Adipocyte (in vitro differentiated cells): Measurements from ENCODE around the gene ZBP1.

Source experiments
- DNase-seq: peaks from one replicate; pipeline ENCODE4 v3.0.0-alpha.2; 2015; ENCODE audit warnings: low read depth
- H3K27me3 ChIP-seq: replicated peaks from 2 replicates; pipeline ENCODE4 v1.7.0; 2013; ENCODE audit warnings: mild to moderate bottlenecking, low read length, moderate library complexity; ENCODE audit not compliant: control insufficient read depth, insufficient read depth
- H3K36me3 ChIP-seq: 2 replicates; pipeline ENCODE4 v1.7.0; 2013; ENCODE audit warnings: low read length, mild to moderate bottlenecking, moderate library complexity; ENCODE audit not compliant: control insufficient read depth, insufficient read depth, severe bottlenecking
- H3K4me1 ChIP-seq: 2 replicates; pipeline ENCODE4 v1.7.0; 2013; ENCODE audit warnings: mild to moderate bottlenecking, low read length, moderate library complexity; ENCODE audit not compliant: control insufficient read depth, insufficient read depth
- H3K4me3 ChIP-seq: 2 replicates; pipeline ENCODE4 v1.7.0; 2013; ENCODE audit warnings: mild to moderate bottlenecking, low read length, moderate library complexity
- H3K9ac ChIP-seq: 2 replicates; pipeline ENCODE4 v1.7.0; 2013; ENCODE audit warnings: mild to moderate bottlenecking, low read length, moderate library complexity
- H3K9me3 ChIP-seq: 2 replicates; pipeline ENCODE4 v1.7.0; 2013; ENCODE audit warnings: mild to moderate bottlenecking, low read length, moderate library complexity; ENCODE audit not compliant: control insufficient read depth

Gene ZBP1

DNA sequence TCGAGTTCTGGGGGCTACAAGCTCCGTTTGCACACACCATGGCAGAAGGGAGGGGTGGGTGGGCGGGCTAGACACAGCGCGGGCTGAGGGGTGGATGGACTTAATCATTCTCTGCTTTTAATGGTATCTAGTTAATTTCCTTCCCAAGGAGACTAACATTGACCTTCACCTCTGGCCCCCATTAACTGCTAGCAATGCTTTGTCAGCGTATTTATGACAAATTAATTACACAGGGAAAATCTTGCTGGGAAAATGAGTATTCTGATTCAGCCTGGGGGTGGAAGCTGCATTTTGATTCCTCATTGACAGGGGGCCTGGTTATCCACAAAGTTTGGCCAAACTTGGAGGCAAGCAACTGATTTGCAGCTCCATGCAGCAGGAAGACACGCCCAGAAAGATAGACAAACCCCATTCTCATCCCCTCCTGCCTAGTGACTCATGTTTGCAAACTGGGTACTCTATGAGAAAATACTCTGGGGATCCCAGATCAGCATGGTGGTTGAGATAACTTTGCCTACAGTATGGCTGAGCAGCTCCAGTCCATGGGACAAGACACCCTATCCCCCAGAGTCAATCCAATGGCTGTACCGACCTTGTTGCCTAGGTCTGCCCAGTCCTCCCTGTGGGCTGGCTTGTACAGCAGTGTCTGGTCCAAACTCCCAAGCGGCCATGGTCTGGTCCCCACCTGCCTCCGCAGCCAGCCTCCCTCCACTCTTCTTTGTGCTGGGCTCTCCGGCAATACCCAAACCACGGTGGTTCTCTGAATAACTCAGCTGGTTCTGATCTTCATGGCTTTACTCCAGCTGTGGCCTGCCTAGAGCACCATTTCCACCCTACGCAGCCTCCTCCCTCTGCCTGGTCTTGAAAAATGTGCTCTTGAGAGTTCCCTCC, 19.7 kb downstream of the ZBP1 start:
- no peak overlapping the region for H3K9ac ChIP-seq
- H3K36me3 ChIP-seq = no peaks in the 10 kb centered on the region
- peaks cover 33% of the 10 kb centered on the region for H3K27me3 ChIP-seq
- no peak overlapping the region for H3K4me3 ChIP-seq
- no peaks in the 10 kb centered on the region for H3K9me3 ChIP-seq
- no peak for DNase-seq
- no peaks in the 10 kb centered on the region for H3K4me1 ChIP-seq

- DNase-seq = no peak
- peaks cover 32% of the 10 kb centered on the region for H3K27me3 ChIP-seq
- no peaks in the 10 kb centered on the region for H3K36me3 ChIP-seq
These were observed 21.7 kb downstream of the ZBP1 start for GRCh38 chr20:57598491-57598890.

GRCh38 chr20:57598060-57598459, 22.2 kb downstream of the ZBP1 start:
- Histone ChIP-seq H3K36me3 (no peaks in the 10 kb centered on the region), H3K4me1 (no peaks in the 10 kb centered on the region), H3K9ac (no peak overlapping the region), H3K9me3 (no peaks in the 10 kb centered on the region), H3K27me3 (peaks cover 32% of the 10 kb centered on the region), H3K4me3 (no peak overlapping the region)
- no peak for DNase-seq

More at GRCh38 chr20:57598491-57598890, 21.7 kb downstream of the ZBP1 start:
- no peak overlapping the region for H3K4me3 ChIP-seq
- H3K9ac ChIP-seq = no peak overlapping the region
- H3K4me1 ChIP-seq = no peaks in the 10 kb centered on the region
- H3K9me3 ChIP-seq = no peaks in the 10 kb centered on the region

DNA sequence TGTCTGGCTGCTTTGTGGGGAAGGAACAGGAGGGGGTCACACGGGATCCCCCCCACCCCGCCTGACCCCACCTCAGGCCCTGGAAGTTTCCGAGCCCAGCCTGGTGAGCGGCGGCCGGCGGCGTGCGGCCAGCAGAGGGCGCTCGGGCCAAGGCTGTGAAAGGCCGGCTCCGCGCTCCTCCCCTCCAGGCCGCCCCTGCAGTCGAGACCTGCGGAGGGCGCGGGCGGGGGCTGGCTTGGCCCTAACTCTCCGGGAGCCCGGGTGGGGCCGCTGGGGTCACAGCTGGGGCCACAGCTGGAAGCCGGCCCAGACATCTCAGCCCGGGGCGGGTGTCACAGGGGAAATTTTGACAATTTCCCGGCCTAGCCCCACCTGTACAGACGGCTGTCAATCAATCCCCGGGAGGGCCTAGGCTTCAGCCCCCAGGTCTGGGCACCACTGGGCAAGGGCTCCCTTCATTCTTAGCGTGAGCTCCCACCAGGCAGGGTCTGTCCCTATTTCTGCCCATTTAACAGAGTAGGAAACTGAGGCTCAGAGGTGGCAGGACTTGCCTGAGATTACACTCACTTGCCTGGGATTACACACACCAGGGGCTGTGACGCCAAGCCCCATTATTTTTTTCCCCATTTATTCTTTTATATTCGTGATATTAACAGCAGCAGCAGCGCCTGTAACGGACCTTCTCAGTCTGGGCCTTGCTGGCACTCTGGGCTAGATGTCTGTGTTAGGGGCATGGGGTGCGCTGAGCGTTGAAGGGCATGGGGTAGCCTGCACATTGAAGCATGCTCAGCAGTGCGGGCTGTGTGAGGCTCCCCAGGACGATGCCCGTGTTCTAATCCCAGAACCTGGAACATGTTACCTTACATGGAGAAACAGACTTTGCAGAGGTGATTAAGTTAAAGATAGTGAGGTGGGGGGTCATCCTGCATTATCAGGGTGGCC, 23.0 kb downstream of the ZBP1 start:
- peak; percentile 80 for DNase-seq
- Histone ChIP-seq H3K27me3 (peaks cover 38% of the 10 kb centered on the region), H3K9me3 (no peaks in the 10 kb centered on the region), H3K4me1 (no peaks in the 10 kb centered on the region), H3K36me3 (no peaks in the 10 kb centered on the region), H3K4me3 (no peak overlapping the region), H3K9ac (no peak overlapping the region)

GRCh38 chr20:57596358-57596757, 23.9 kb downstream of the ZBP1 start:
- Histone ChIP-seq H3K4me3 (no peak overlapping the region), H3K36me3 (no peaks in the 10 kb centered on the region), H3K27me3 (peaks cover 42% of the 10 kb centered on the region), H3K4me1 (no peaks in the 10 kb centered on the region), H3K9me3 (no peaks in the 10 kb centered on the region), H3K9ac (no peak overlapping the region)
- DNase-seq = no peak

- DNase-seq = no peak
- Histone ChIP-seq H3K36me3 (no peaks in the 10 kb centered on the region), H3K27me3 (peaks cover 48% of the 10 kb centered on the region), H3K4me3 (no peak overlapping the region), H3K9ac (no peak overlapping the region), H3K9me3 (no peaks in the 10 kb centered on the region), H3K4me1 (no peaks in the 10 kb centered on the region)
These were observed 24.9 kb downstream of the ZBP1 start for GRCh38 chr20:57595041-57596030.

GRCh38 chr20:57594092-57594951, 25.9 kb downstream of the ZBP1 start:
- Histone ChIP-seq H3K36me3 (no peaks in the 10 kb centered on the region), H3K4me1 (no peaks in the 10 kb centered on the region), H3K27me3 (peaks cover 53% of the 10 kb centered on the region), H3K4me3 (no peak overlapping the region), H3K9me3 (no peaks in the 10 kb centered on the region), H3K9ac (no peak overlapping the region)
- DNase-seq = peak; percentile 70

DNA sequence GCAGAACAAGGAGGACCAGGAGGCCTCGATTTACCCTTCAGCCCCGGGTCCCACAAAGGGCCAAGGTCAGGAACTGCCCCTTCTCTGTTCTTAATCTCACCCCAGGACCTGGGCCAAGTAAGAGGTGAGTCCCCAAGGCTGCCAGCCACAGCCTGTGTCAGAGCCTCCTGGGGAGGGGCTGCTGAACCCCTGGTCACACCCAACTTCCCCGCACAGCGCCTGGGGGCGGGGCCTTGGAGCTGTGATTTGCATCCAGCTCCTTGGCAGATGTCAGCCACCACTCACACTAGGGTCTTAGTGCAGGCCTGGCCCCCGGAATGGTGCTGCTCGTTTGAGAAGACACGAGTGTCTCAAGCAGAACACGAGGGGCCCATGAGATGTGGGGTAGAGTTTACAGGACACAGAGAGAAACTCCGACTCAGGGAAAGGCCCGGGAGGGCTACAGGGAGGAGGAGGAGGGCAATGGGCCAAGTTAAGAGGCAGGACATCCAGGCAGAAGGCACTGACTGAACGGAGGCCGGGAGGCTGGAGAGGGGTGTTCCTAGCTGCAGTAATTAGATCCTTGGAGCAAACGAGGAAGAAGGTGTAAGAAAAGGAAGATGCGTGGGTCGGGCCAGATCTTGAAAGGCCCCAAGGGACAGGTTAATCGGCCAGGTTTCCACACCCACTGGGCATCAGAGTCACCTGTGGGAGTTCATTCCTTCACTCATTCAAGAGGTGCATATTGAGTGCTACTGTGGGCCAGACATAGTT, 26.9 kb downstream of the ZBP1 start:
- H3K27me3 ChIP-seq = peaks cover 48% of the 10 kb centered on the region
- no peaks in the 10 kb centered on the region for H3K9me3 ChIP-seq
- H3K36me3 ChIP-seq = no peaks in the 10 kb centered on the region
- H3K9ac ChIP-seq = no peak overlapping the region
- DNase-seq = no peak
- H3K4me3 ChIP-seq = no peak overlapping the region
- H3K4me1 ChIP-seq = no peaks in the 10 kb centered on the region

DNA sequence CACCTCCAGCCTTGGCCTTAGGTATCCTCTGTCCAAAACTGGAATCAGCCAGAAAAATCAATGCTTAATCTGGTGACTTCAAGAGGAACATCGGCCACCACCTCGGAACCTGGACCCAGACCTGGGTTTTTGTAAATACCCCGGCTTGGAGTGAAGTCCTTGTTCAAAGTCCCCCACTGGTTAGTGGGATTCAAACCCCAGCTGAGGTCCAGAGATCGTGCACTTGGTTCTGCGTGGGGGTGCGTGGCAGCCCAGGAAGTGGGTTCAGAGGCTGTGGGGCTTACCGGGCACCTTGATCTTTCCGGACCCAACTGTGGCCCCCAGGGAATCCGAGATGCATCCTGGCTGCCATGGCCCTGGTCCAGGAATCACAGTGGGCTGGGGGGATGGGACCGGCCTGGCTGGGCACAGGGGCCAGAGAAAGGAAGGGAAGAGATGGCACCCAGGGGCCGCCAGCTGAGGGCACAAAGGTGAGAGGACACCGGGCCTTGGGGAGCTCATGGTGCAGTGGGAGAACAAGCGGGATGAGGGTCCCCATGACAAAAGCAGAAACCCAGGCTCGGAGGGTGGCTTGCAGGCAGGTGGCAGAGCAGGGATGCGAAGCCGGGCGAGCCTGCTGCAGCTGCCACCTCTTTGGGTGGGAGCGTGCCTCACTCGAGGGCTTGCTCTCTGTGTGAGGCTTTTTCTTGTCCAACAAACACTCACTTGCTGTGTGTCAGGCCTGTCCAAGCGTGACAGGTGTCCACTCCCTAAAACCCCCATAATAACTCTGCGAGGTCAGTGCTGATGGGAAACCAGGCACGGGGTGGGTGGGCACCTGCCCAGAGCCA, 27.7 kb downstream of the ZBP1 start:
- DNase-seq = no peak
- no peaks in the 10 kb centered on the region for H3K4me1 ChIP-seq

More for the DNA sequence above, 27.7 kb downstream of the ZBP1 start:
- no peak overlapping the region for H3K9ac ChIP-seq
- H3K36me3 ChIP-seq = no peaks in the 10 kb centered on the region
- H3K27me3 ChIP-seq = peaks cover 50% of the 10 kb centered on the region
- H3K9me3 ChIP-seq = peaks cover 8% of the 10 kb centered on the region
- H3K4me3 ChIP-seq = no peak overlapping the region
